AG04449 (cell line): ENCODE data around the gene IL1RAPL1.

ENCODE experiments used
- CTCF ChIA-PET: fragments of 350-600 bp; formaldehyde crosslinking; extraction: SDS; loops from one replicate; lab custom pipeline; 2021; ENCODE audit warnings: antibody characterized with exemption; lab: Yijun Ruan, JAX
- POLR2A ChIA-PET: fragments of 400-600, 350-600 bp; formaldehyde crosslinking; extraction: SDS; loops from one replicate; lab custom pipeline; 2020; ENCODE audit warnings: antibody characterized with exemption, inconsistent platforms; lab: Yijun Ruan, JAX
- DNase-seq: peaks from one replicate; pipeline ENCODE4 v3.0.0-alpha.2; 2010; ENCODE audit warnings: low read depth, low spot score
- H3K4me3 ChIP-seq: 2 replicates; pipeline ENCODE4 v1.5.1; 2011; ENCODE audit warnings: low read depth, mild to moderate bottlenecking, control low read depth, low read length
- CTCF ChIP-seq: IDR thresholded peaks from one replicate; pipeline ENCODE4 v1.5.1; 2011; ENCODE audit warnings: mild to moderate bottlenecking, moderate library complexity, low read length, control low read depth, inconsistent platforms; ENCODE audit not compliant: insufficient read depth; ENCODE audit errors: missing control alignments

Gene IL1RAPL1

GRCh38 chrX:29215251-29215650 is 628.0 kb downstream of the IL1RAPL1 start:
- no peak for TF ChIP-seq CTCF
- DNase-seq: no peak
- ChIA-PET POLR2A (no interaction called here), CTCF (no interaction called here)
- H3K4me3 ChIP-seq: no peak overlapping the region

- H3K4me3 ChIP-seq: no peak overlapping the region
- no peak for TF ChIP-seq CTCF
- POLR2A ChIA-PET: no interaction called here
- no peak for DNase-seq
- CTCF ChIA-PET: no interaction called here
Observed at GRCh38 chrX:29225670-29226069, 638.4 kb downstream of the IL1RAPL1 start.

- CTCF ChIA-PET: no interaction called here
- no peak for DNase-seq
- no peak for TF ChIP-seq CTCF
- no peak overlapping the region for H3K4me3 ChIP-seq
- POLR2A ChIA-PET: no interaction called here
Observed at GRCh38 chrX:29229802-29230201, 642.6 kb downstream of the IL1RAPL1 start.

GRCh38 chrX:29231800-29232199 is 644.6 kb downstream of the IL1RAPL1 start:
- ChIA-PET CTCF (no interaction called here), POLR2A (no interaction called here)
- H3K4me3 ChIP-seq: no peak overlapping the region
- DNase-seq: no peak
- no peak for TF ChIP-seq CTCF

- CTCF ChIA-PET: no interaction called here
- POLR2A ChIA-PET: no interaction called here
- no peak overlapping the region for H3K4me3 ChIP-seq
- TF ChIP-seq CTCF: no peak
- DNase-seq: no peak
Observed at GRCh38 chrX:29233592-29234183, 646.4 kb downstream of the IL1RAPL1 start.

- no peak for TF ChIP-seq CTCF
- H3K4me3 ChIP-seq: no peak overlapping the region
- ChIA-PET POLR2A (no interaction called here), CTCF (no interaction called here)
- no peak for DNase-seq
Observed at GRCh38 chrX:29237972-29238371, 650.7 kb downstream of the IL1RAPL1 start.
